Left lung (tissue), 10 donors: ENCODE measurements around the gene GATAD2A. TPM values are rescaled to one million over a fixed set of nuclear protein-coding genes. Genes with fewer than 3 reads are reported as not detected.
A peak's percentile ranks its signal among the peaks of the same experiment; 100 is the strongest.

Source experiments
- ATAC-seq: fragments of 200-7000 bp; cut with Tn5 transposase; one replicate; pipeline ENCODE4 v1.9.1; 2020; ENCODE audit warnings: moderate library complexity
- DNase-seq, 4 donors: peaks; one replicate each; pipeline ENCODE4 v3.0.0-alpha.2; 2013 to 2020
- H3K27ac ChIP-seq, 2 donors: fragments of 200-600 bp; sonication (generic) in 1 of 2; one replicate each; pipeline versions ENCODE4 v1.5.0 to v1.8.0; 2020 to 2021
- H3K27me3 ChIP-seq, 2 donors: fragments of 200-600 bp; sonication (generic) in 1 of 2; one replicate each; pipeline versions ENCODE4 v1.5.0 to v1.8.0; 2020 to 2021
- H3K36me3 ChIP-seq, 2 donors: fragments of 200-600 bp; sonication (generic) in 1 of 2; one replicate each; pipeline versions ENCODE4 v1.5.0 to v1.8.0; 2020 to 2021
- H3K4me1 ChIP-seq, 2 donors: fragments of 200-600 bp; one replicate each; pipeline ENCODE4 v1.8.0; 2021
- H3K4me3 ChIP-seq, 2 donors: fragments of 200-600 bp; sonication (generic) in 1 of 2; one replicate each; pipeline versions ENCODE4 v1.5.0 to v1.8.0; 2020 to 2021; ENCODE audit warnings: mild to moderate bottlenecking in 1 of 2
- H3K9me3 ChIP-seq, 2 donors: fragments of 200-600 bp; sonication (generic) in 1 of 2; one replicate each; pipeline versions ENCODE4 v1.5.0 to v1.8.0; 2020 to 2021
- CTCF ChIP-seq, 2 donors: fragments of 200-600 bp; sonication (generic) in 1 of 2; IDR thresholded peaks; one replicate each; pipeline versions ENCODE4 v1.5.0 to v1.8.0; 2021; ENCODE audit warnings: antibody characterized with exemption in 2 of 2
- intact Hi-C, 2 donors: fragments of 100-400 bp; cut with DNase I; formaldehyde crosslinking; loops; one replicate each; pipeline versions ENCODE4 v1.11.2 to v1.14.2; 2022
- polyA plus RNA-seq, 6 donors: library from polyadenylated mRNA; unstranded; fragments of 120-200 nt; gene quantifications; one replicate each; pipeline ENCODE4 v1.2.1, GENCODE V29; 2013; ENCODE audit not compliant: insufficient read length in 6 of 6
- total RNA-seq, 2 donors: library from RNA; stranded (reverse); fragmentation: NEBNext Ultra II Directional; extraction: Animal tissue kit (Norgen Biotek cat#: 25700); gene quantifications; one replicate each; pipeline ENCODE4 v1.2.1, GENCODE V29; 2021
- donor health status: DM: no; HTN: yes; CAD: no.
- donor health status: DM: no; HTN: no; CAD: no.

The GATAD2A gene
- total and polyA plus RNA-seq, 8 donors = 39.3 to 97.3 (median 49.0) TPM

DNA sequence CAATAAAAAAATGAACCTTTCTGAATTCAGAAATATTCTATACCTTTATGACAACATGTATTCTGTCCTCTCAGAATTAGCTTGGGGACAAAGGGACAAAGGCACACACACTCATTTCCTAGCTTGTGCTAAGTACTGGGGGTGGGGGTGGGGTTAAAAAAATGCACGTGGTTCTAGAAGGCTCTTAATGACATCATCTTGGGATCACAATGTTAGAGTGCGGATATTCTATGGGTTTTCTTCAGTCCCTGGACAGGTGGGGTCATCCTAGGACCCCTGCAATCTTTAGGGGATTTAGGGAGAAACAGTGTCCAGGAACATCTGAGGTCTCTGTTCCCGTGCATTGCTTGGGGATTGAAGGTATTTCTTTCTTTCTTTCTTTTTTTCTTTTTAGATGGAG, 21.8 kb downstream of the GATAD2A start:
- Histone ChIP-seq H3K4me1 (peaks cover 0 to 29% of the 10 kb centered on the region in 2 donors), H3K9me3 (no peaks in the 10 kb centered on the region), H3K36me3 (no peaks in the 10 kb centered on the region), H3K27ac (peak overlapping the region in 1 of 2 donors; percentile 72), H3K27me3 (no peaks in the 10 kb centered on the region), H3K4me3 (no peak overlapping the region)
- no peak for ATAC-seq
- intact Hi-C loops = no loop called here
- no peak for TF ChIP-seq CTCF (IDR thresholded peaks at IDR 0.05)
- DNase-seq = no peak

- DNase-seq (no peak), ATAC-seq (no peak)
- no peaks in the 10 kb centered on the region for H3K9me3 ChIP-seq
- TF ChIP-seq CTCF (IDR thresholded peaks at IDR 0.05) = no peak
- H3K27me3 ChIP-seq = no peaks in the 10 kb centered on the region
- no peaks in the 10 kb centered on the region for H3K36me3 ChIP-seq
- peak overlapping the region in 1 of 2 donors; percentile 72 for H3K27ac ChIP-seq
- H3K4me3 ChIP-seq = no peak overlapping the region
- intact Hi-C loops = no loop called here
- peaks cover 0 to 29% of the 10 kb centered on the region in 2 donors for H3K4me1 ChIP-seq
Observed at GRCh38 chr19:19427944-19428343, 22.5 kb downstream of the GATAD2A start.

- Histone ChIP-seq H3K36me3 (no peaks in the 10 kb centered on the region), H3K9me3 (no peaks in the 10 kb centered on the region), H3K27me3 (no peaks in the 10 kb centered on the region), H3K27ac (peak overlapping the region in 1 of 2 donors; percentile 72), H3K4me3 (no peak overlapping the region), H3K4me1 (peaks cover 0 to 33% of the 10 kb centered on the region in 2 donors)
- DNase-seq (no peak), ATAC-seq (no peak)
- intact Hi-C loops = no loop called here
- TF ChIP-seq CTCF (IDR thresholded peaks at IDR 0.05) = no peak
Observed at GRCh38 chr19:19428746-19429145, 23.3 kb downstream of the GATAD2A start.

GRCh38 chr19:19429361-19429760, 23.9 kb downstream of the GATAD2A start:
- Histone ChIP-seq H3K27ac (no peak overlapping the region), H3K4me3 (no peak overlapping the region), H3K27me3 (no peaks in the 10 kb centered on the region), H3K36me3 (no peaks in the 10 kb centered on the region), H3K4me1 (peaks cover 0 to 37% of the 10 kb centered on the region in 2 donors), H3K9me3 (no peaks in the 10 kb centered on the region)
- no peak for TF ChIP-seq CTCF (IDR thresholded peaks at IDR 0.05)
- DNase-seq (no peak), ATAC-seq (no peak)
- intact Hi-C loops = no loop called here

GRCh38 chr19:19432732-19433131, 27.3 kb downstream of the GATAD2A start:
- no peak for TF ChIP-seq CTCF (IDR thresholded peaks at IDR 0.05)
- Histone ChIP-seq H3K36me3 (peaks cover 0 to 10% of the 10 kb centered on the region in 2 donors), H3K27me3 (no peaks in the 10 kb centered on the region), H3K4me1 (peaks cover 0 to 42% of the 10 kb centered on the region in 2 donors), H3K4me3 (no peak overlapping the region), H3K9me3 (no peaks in the 10 kb centered on the region), H3K27ac (no peak overlapping the region)
- no peak for DNase-seq
- ATAC-seq = no peak
- intact Hi-C loops = no loop called here
